HG02885 (cell line): Measurements from ENCODE around the gene ZNF500.
A peak's percentile ranks its signal among the peaks of the same experiment; 100 is the strongest.

ENCODE experiments used
- ATAC-seq: cut with Tn5 transposase; IDR thresholded peaks from one replicate; pipeline ENCODE4 v1.9.1; 2021; ENCODE audit warnings: mild to moderate bottlenecking; ENCODE audit not compliant: unreplicated experiment, poor library complexity

Gene ZNF500

DNA sequence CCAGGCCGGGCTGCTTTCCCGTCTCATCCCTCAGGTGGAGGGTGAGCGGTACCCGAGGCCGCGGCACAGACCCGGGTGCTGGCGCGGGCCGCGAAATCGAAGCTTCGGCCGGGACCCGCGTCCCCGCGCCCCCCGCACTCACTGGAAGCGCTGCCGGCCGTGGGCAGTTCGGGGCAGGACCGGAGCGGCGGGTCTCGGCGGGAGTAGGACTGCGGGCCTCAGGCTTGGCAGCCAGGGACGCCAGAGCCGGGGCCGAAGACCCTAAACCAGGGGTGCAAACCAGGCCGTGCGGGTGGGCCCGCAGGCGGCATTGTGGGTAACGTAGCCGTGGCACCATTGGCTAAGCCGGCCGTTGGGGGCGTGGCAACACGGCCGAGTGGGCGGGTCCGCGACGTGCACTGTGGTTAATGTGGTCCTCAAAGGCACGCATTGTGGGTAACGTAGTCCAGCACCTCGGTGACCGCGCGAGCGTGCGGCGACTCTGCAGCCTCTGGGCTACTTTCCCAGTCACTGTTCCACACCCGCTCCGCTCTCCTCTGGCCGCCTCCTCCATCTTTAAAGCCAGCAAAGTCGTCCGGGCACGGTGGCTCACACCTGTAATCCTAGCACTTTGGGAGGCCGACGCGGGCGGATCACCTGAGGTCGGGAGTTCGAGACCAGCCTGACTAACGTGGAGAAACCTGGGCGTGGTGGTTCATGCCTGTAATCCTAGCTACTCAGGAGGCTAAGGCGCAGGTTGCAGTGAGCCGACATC is at the start of gene ZNF500:
TSS of gene ZNF500 (minus strand) at position 288 of the 754 bp plus-strand sequence. CDS start 1,184 bp downstream, outside the sequence.
- peak; percentile 84 for ATAC-seq

DNA sequence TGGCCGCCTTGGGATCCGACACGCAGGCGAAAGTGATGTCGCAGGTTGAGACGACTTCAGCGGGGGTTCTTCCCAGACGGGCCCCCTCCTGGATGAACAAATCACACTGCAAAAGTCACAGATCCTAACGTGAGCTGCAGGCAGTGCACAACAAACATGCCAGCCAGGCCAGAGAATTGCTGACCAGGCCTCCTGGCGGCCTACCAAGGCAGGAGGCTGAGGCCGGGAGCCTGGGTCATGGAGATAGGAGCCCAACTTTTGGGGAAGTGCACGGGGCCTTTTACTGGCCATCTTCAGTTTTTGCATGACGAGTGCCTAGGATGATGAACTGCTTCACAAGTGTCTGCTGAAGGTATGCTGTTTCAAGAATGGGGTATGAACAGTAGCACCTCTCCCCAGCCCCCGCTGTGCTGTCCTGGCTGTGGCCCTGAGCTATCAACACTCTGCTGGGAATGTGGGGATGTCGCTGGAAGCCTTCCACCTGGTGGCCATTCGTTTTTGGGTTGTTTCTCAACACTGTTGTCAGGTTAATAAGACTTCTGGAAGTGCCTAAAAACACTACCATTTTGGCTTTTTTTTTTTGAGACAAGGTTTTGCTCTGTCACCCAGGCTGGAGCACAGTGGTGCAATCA is 47.7 kb upstream of the ZNF500 start:
- ATAC-seq, result no peak

DNA sequence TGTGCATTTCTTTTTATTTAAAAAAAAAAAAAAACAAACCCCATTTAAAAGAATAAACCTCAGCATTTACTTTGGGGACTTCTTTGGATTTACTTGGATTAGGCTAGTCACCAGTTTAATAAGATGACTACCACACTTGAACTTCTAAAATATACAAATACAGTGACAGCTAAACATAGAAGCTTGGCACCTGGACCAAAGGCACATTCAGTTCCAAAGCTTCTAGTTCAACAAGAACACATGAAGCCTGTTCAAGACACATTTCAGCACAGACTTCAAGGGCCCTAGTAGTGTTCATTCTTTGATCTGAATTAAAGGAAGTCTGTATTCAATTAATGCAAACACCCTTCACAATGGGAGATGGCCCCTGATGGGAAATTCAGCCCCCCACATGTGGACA is 47.1 kb upstream of the ZNF500 start:
- ATAC-seq, result no peak

DNA sequence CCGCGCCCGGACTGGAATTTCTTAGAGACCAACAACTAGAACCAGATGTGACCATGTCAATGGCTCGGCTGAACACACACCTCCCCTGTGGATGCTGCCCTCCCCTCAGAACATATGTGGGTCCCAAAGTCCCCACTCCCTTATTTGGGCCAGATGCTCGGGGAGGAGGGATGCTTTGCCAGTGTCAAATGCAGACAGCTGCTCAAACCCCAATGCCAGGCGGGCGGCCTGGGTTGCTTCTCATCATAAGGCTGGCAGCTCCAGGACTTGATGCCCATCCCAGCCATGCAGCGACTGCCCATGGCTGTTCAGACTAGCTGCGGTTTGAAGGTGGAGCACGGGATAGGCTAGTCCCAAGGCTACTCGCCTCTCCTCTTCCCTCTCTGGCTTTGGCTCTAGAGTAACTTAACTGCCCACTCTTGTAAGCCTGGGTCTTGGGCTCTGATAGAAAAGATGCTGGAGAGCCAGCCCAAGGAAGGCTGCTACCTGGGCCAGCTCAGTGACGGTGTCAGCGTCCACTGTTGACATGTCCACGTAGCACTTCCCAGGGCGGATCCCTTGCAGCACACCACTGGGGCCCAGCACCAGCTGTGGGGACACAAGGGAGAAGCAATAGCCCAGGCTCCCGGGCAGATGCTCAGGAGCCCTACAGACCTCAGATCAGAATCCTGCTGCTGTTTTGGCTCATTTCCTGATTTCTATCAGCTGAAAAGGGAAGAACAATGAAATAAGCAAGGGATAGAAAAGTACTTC is 46.5 kb upstream of the ZNF500 start:
- no peak for ATAC-seq

DNA sequence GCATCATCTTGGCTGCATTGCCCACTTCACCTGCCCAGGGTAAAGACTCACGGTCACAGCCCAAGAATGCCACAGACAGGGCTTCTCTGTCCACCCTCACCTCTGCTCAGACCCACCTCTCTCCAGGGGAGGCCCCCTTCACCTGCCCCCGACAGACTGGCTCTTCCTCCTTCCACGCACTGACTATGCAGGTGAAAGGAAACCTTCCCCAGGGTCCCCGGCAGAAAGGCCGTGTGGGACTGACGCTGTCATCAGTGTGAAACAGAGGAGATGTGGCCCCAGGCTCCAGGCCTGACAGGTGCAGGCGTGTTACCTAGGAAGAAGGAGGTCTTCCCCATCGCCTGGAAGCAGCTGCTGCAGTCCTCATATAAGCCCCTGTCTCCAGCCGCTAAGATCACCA is 44.8 kb upstream of the ZNF500 start:
- no peak for ATAC-seq

DNA sequence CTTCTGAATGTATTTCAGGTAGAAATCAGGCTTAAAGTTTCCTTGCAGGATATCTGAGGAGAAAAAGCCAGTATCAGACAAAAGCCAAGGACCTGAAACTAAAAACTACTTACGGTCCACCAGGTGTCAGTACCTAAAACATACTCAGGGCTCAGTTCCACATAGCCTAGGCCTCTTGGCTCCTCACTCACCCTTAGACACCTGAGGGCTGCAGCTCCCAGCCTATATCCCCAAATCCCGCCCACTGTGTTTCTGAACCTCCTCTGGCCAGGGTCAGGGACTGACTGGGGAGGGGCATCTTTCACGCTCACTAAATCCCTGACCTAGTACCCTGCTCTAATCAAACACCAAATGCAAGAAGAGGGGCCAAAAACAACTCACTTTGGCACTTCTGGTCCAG is 44.3 kb upstream of the ZNF500 start:
- no peak for ATAC-seq

DNA sequence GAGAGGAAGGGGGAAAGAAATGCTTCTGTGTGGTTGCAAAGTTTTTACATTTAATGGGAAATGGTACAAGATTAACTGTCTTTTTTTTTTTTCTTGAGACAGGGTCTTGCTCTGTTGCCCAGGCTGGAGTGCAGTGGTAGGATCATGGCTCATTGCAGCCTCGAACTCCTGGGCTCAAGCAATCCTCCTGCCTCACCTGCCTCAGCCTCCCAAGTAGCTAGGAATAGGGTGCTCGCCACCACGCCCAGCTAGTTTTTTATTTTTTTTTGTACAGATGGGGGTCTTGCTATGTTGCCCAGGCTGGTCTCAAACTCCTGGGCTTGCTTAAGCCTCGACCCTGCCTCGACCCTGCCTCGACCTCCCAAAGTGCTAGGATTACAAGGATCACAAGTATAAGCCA is 39.3 kb upstream of the ZNF500 start:
- no peak for ATAC-seq

DNA sequence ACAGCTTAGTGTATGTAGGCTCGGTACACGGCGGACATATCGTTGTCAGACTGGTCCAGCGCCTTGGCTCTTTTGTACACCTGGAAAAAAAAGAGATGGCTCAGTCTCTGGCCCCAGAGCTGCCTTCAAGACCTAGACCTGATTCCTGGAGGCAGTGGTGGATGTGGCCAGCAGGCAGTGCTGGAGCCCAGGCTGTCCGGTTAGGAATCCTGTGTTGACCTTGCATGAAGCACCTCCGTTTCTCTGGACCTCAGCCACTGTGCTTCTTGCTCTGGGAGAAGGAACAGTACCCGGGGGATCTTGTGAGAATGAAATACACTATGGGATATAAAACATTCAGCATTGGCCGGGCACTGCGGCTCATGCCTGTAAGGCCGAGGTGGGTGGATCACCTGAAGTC is 38.3 kb upstream of the ZNF500 start:
- ATAC-seq, result no peak

DNA sequence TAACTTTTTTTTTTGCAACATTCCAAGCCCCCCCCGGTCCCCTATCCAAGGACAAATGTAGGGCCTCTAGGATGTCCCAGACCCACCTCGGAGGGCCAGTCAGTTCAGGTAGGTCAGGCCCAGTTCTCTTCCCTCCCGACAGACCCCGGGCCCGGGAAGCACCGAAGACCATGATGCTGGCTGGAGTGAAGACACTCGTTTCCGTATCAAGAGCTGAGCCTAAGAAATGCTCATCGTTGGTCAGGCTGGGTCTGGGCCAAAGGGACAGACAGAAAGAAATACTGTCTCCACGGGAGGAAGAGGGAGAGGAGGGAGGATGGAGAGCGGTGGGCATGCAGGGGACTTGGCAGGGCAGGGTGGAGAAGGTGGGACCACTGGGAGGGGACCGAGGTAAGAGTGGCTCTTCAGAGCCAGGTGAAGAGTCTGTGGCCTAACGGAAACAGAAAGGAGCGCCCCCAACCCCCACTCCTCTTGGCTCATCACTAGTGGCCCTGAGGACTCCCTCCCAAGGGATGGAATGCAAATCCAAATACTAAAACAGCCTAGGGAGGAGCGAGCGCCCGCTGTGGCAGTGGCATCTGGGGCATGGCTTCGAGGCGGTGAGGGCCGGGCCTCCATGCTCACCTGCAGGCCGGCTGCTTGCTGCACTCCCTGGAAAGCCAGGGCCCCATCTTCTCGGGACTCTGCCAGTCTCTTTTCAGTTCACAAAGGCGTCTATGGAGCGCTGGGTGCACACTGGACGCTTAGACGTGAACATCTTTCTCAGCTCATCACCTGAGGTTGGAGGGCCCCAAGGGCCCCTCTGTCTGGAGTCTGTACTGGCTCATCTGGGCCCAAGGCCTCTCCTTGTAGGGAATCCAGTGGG is 37.2 kb upstream of the ZNF500 start:
- no peak for ATAC-seq

DNA sequence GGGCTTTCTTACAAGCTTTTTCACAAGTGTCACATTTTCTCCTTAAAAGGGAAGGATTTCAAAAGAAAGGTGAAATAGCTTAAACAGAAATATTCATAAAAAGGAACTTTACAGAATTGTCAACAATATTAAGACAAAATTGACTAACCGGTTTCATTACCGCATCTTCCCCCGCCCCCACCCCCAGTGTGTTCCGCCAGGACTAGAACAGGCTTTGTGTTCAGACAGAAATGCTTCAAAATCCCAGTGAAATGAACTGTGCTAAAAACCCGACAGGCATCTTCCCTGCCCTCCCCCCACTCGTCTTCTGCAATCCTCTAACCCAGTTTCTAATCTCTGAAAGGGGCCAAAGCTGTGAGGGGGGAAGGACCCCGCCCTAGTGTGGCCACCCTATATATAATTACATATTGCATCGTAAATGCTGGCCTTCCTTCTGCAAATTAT is 36.5 kb upstream of the ZNF500 start:
- ATAC-seq, result no peak

DNA sequence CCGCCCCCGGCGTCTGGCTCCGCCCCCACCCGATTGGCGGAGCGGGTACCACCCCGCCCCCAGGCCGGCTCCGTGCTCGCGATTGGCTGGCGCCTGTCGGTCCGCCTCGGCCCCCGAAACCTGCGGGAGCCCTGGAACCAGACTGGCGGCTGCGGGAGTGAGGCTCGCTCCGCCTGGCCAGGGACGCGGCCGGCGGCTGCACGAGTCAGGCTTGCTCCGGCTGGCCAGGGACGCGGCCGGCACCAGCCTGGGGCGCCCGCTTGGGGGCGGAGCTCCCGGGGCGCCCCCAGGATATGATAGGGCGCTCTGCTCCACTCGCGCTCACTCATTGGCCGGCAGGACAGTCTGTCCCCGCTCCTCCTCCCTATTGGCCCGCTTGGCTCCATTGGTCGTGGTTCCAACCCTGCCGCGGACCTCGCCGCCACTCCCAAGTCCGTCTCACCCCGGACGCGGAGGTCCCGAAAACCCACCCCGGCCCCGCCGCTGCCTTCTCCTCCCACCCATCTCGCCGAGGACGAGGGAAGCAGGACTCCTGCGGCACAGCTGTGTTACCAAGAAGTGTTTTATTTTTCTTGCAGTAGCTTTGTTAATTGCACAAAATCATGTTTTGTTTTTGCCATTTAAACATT is 35.8 kb upstream of the ZNF500 start:
- peak; percentile 91 for ATAC-seq

DNA sequence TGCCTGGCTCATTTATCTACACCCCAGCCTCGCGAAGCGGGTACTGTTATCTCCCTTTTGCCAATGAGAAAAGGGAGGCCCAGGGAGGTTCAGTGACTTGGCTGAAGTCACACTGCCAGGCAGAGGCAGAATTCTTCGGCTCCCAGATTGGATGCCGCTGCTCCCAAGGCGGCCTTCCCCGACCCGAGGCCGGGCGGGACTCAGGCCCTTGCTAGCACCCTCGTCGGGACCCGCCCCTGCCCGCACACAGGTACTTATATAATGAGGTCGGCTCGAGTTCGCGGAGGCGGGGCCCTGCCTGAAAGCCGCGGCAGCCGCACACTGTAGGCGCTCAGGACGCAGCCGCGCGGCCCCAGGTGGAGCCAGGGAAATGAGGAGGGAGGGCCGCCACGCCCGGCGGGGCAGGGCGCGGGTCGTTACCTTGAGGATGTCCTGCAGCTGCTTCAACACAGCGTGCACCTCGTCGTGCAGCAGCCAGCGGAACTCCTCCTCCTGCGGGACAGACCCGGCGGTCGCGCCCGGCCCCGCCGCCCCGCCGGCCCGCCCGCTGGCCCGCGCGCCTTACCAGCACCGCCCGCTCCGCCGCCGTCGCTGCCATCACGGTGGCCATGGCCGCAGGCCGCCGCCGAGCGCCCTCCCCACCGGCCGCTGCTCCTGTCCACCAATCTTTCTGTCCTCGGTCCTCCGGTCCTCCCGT is 35.1 kb upstream of the ZNF500 start, which contains the start of gene ROGDI:
TSS of gene ROGDI (minus strand) at position 672 of the 697 bp plus-strand sequence. CDS start at position 610, 62 bp downstream.
- ATAC-seq, result peak; percentile 56

DNA sequence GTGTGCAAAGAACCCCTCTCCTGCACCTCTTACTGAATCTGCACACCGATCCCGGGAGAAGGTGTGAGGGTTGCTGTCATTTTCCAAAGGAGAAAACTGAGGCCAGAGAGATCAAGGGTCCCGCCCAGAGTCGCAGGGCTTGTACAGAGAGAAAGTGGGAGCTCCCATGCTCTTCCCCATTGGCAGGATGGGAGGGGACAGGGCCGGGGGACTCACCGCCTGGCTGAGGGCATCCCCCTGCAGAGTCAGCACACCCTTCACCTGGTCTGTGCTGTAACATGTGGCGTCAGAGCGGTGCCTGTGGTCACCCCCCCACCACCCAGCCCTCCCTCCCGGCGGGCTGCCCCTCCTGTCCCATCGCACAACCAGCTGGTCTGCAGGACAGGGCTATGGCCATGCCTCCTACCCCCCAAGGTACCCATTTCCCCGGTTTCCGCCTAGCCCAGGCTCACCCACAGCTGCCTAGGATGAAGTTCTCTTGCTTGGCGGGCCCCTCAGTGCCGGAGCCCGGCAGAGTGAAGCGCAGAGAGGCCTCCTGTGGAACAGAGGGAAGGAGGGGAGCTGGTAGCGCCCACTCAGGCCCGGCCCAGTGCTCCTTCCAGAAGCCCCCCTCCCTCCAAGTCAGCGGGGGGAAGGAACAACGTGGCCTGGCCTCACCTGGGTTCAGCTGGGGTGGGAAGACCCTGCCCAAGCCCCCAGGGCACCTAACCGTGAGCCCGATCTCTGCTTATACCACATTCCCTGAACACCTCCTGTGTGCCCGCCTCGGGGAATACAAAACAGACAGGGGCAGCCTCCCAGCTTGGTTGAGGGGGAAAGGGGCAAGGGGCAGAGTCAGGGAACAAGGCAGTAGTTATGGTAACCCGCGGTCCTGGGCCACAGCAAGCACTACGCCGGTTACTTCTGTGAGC is 34.3 kb upstream of the ZNF500 start:
- no peak for ATAC-seq

DNA sequence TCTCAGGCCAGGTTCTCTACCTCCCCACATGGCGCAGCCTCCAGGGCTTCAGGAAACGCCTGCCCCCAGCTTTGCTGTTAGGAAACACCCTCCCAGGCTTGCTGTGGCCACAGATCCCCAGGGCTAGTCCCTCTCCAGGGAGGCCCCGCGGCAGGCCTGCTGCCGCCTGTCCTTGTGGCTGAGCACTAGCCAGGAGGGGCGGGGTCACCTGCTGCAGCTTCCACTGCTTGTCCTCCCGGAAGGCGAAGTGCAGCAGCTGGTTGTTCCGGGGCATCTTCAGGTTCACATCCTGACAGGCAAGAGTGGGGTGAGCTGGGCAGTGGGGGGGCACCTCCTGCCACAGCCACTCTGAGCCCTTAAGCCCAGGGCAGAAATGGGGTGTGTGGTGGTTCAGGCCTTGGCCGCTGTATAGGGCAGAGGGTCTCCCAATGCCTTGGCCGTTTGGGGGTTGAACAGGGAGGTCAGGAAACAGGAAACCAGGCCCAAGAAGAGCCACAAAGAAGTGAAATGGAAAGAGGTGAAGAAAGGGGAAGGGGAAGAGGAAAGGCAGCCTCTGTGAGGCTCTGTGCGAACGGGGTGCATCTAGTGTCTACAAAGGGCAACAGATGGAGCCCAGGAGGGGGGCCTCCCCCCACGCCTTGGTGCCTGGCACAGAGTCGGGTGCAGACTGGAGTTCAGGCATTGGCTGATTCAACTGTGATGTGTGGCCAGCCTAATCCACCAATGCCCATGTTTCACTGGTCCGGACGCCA is 33.5 kb upstream of the ZNF500 start:
- no peak for ATAC-seq

DNA sequence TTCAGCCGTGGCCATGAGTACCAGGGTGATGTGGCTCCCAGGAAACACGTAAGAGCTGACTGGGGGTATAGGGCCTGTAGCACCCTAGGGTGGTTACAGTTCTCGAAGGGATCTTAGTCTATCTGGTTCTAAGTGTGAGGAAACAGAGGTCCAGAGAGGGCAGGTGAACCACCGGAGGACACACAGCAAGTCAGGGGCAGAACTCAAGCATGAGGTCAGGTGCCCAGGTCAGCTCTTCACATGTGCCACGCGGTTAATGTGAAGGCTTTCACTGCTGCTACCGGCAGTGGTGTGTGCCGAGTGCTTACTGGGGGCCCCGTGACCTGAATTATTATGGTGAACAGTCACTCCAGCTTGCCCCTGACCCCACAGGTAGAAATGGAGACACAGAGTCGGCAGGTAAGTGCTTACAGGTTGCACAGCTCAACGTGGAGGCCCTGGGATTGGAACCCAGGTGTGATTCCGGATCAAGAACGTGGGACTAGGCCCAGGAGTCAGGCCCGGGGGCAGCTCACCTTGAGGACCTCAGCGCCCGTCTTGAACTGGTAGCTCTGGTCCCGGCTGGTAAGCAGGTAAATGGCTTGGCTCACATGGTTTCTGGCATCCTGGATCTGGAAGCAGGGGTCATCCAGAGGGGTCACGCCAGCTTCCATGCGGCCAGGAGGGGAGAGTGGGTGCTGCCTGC is 32.4 kb upstream of the ZNF500 start:
- ATAC-seq, result no peak

DNA sequence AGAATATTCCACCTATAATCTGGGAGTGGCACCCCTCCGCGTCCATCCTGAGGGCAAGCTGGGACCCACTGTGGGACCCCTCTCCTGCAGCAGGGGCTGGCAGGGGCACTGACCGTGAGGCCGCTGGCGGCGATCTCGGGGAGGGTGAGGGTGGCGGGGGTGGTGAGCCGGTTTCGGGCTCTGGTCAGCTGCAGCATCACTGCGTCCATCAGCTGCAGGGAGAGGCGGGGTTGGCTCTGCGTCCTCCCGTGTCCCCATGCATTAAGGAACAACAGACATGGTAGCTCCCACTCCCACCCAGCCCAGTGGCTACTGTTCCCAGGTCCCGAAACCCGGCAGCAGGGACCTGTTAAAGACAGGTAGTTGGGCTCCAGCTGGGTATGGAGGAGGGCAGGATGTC is 31.5 kb upstream of the ZNF500 start:
- ATAC-seq, result no peak

DNA sequence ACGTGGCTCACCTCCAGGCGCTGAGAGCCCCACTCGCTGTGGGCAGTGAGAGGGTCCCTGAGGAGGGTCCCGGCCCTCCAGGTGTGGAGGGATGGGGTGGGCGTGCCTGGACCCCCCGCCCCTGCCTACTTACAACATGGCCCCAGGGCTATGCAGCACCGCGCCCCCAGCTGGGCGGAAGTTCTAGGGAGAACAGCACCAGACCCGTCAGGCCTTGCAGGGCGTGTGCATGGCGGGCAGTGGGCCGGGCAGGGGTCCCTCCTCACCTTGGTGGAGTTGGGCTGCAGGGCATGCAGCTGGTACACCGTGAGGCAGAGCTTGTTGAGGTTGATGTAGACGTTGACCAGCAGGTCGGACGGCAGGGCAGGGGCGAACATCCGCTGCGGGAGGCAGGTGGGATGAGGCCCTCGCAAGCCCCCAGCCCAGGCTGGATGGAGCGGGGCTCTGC is 30.9 kb upstream of the ZNF500 start:
- ATAC-seq, result no peak
